ENCODE data around the gene CALHM1. TPM values are rescaled to one million over a fixed set of nuclear protein-coding genes. Genes with fewer than 3 reads are reported as not detected.

Gene CALHM1, protein sequence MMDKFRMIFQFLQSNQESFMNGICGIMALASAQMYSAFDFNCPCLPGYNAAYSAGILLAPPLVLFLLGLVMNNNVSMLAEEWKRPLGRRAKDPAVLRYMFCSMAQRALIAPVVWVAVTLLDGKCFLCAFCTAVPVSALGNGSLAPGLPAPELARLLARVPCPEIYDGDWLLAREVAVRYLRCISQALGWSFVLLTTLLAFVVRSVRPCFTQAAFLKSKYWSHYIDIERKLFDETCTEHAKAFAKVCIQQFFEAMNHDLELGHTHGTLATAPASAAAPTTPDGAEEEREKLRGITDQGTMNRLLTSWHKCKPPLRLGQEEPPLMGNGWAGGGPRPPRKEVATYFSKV
- total RNA-seq: not detected in 2 replicates

DNA sequence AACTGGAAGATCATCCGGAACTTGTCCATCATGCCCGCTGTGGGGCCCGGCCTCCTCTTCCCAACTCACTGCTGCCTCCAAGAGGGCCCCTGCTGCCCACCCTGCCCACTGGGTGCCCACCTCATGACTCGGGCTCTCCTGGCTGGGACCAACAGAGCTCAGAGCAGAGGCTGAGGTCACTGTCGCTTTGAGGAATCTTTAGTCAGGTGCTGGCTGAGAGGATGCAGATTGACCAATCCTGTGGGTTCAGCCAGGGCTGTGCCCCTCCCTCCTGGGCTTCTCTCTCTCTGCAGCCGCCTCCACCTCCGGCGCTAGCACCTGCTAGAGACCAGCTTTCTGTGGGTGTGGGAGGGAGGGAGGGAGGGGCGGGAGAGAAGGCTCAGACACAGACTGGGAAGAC, at the start of gene CALHM1:
CALHM1 (minus strand) TSS at position 181 of the 400 bp plus-strand sequence; CDS start at position 32, 149 bp downstream.

DNA sequence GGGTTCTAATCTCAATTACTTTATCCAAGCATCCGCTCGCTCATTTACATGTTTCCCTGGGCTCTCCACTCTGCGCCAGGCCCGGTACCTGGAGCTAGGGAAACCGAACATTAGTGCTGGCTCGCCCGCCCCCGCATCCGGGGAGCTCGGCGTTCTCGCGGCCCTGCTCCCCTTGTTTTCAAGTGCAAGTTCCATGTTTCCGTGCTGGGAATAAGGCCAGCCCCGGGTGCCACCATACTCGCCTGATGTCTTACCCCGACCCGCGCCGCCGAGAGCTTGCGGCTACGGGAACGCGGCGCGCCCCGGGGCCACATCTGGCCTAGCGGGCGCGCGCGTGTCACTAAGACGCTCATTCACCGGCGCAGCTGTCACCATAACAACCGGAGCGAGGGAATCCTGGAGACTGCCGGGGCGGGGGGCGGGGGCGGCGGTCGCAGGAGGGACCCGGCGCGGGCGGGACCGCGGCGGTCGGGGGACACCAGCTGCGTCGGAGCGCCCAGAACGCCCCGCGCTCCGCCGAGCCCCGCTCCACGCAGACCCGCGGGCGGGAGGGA, 34.7 kb upstream of the CALHM1 start, which contains the start of gene NEURL1:
NEURL1 (plus strand) TSS at position 344 of the 554 bp plus-strand sequence. CDS start 683 bp downstream, outside the sequence.

DNA sequence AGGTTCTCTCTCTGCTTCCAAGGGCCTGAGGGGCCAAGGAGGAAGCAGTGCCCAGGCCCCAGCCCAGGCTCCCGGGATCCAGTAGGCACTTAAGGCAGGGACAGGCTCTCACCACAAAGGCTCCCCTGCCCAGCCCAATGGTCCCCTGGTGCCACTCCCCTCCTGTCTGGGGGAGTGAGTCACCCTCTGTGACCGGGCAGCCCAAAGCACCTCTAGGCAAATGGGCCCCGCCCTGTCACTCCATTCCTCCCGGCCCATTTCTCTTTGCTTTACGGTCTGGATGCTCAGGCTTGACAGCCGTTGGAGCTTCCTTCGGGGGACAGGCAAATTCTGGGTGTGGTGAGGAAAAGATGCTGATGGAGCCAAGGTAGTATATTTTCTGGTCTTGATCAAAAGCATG, 20.4 kb upstream of the CALHM1 start, which contains the start of gene CALHM3:
CALHM3 (minus strand) TSS at position 106 of the 400 bp plus-strand sequence. CDS start 208 bp downstream, outside the sequence.

DNA sequence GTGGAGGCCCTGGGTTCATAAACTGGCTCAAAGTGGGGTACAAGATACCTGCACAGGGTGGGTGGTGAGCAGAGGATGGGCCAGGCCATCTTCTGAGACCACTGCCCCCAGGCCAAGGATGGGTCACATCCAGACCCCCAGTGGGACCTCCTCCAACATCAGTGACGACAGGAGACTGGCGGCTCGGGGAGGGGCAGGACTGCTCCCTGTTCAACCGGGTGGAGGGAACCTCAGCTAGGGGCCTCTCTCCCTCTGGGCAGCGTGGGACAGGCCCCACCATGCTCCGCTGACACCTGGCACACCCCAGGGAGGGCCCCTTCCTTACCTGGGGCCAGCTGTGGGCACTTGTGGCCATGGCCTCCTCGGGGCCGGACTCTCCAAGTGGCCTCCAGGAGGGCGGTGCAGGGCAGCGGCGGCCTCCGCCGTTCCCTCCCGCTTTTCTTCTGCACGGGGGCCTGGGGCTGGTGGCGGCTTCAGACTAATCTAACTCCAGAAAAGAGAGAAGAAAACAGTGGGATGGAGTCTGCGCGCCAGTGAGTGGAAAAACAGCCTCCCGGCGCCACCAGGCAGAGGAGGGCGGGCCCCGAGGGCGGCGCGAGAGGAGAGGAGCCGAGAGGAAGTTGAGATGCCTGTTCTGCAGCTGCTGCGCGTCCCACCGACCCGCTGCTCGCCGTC, 6.7 kb downstream of the CALHM1 start, which contains the start of gene CALHM2:
CALHM2 (minus strand) TSS at position 540 of the 675 bp plus-strand sequence. CDS start 2,429 bp downstream, outside the sequence.

Other genes with a start within 250 kb of the CALHM1 start
- gene RPEL1, start 213.0 kb downstream of the CALHM1 start, total RNA-seq: 0.33 TPM in 1 of 2 replicates, not detected in the other
- gene INA, start 181.8 kb downstream of the CALHM1 start, total RNA-seq: 0.33 and 0.48 TPM in 2 replicates
- 11.1 and 13.2 TPM in 2 replicates for gene PCGF6, start 107.8 kb downstream of the CALHM1 start, total RNA-seq
- 3.3 and 6.8 TPM in 2 replicates for gene TAF5, start 90.9 kb downstream of the CALHM1 start, total RNA-seq
- gene ATP5MK, start 62.4 kb downstream of the CALHM1 start, total RNA-seq: 206 and 267 TPM in 2 replicates
- gene PDCD11, start 62.3 kb downstream of the CALHM1 start, total RNA-seq: 52.9 and 53.6 TPM in 2 replicates
- 19.9 and 34.0 TPM in 2 replicates for gene CALHM2, start 6.5 kb downstream of the CALHM1 start, total RNA-seq
- not detected in 2 replicates for gene CALHM3, start 20.3 kb upstream of the CALHM1 start, total RNA-seq
- gene NEURL1, start 34.8 kb upstream of the CALHM1 start, total RNA-seq: under 0.01 and 0.33 TPM in 2 replicates

Measured in vein endothelial cell (primary cell).